ENCODE data around the gene HNRNPA1L2.
"Not testable (repeated sequence)": the region's sequence is repeated elsewhere in the genome, so short reads cannot be mapped to it uniquely, and the experiment has no call there.

GRCh38 chr13:52609013-52609606, 33.1 kb upstream of the HNRNPA1L2 start:
- not testable (repeated sequence) for TF ChIP-seq ZNF707 (CRISPR knock-in tag; conservative IDR thresholded peaks at IDR 0.05); E2F8 (IDR thresholded peaks at IDR 0.05; ENCODE audit: low read depth, partially characterized antibody); ETV5 (CRISPR knock-in tag; IDR thresholded peaks at IDR 0.05; ENCODE audit: low read depth); NRF1 (conservative IDR thresholded peaks at IDR 0.05 in 1 of 2, IDR thresholded peaks at IDR 0.05 in 1 of 2)
- TF ChIP-seq, protein P1, sequence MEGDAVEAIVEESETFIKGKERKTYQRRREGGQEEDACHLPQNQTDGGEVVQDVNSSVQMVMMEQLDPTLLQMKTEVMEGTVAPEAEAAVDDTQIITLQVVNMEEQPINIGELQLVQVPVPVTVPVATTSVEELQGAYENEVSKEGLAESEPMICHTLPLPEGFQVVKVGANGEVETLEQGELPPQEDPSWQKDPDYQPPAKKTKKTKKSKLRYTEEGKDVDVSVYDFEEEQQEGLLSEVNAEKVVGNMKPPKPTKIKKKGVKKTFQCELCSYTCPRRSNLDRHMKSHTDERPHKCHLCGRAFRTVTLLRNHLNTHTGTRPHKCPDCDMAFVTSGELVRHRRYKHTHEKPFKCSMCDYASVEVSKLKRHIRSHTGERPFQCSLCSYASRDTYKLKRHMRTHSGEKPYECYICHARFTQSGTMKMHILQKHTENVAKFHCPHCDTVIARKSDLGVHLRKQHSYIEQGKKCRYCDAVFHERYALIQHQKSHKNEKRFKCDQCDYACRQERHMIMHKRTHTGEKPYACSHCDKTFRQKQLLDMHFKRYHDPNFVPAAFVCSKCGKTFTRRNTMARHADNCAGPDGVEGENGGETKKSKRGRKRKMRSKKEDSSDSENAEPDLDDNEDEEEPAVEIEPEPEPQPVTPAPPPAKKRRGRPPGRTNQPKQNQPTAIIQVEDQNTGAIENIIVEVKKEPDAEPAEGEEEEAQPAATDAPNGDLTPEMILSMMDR (IDR thresholded peaks at IDR 0.05 in 2 of 3, conservative IDR thresholded peaks at IDR 0.05 in 1 of 3; ENCODE audit: insufficient read depth in 2 of 3, low read depth in 1 of 3, low read length in 3 of 3) = peak; percentile 40 to 60 (median 51); a peak in 5 of 6 replicates
- TF ChIP-seq, protein P2, sequence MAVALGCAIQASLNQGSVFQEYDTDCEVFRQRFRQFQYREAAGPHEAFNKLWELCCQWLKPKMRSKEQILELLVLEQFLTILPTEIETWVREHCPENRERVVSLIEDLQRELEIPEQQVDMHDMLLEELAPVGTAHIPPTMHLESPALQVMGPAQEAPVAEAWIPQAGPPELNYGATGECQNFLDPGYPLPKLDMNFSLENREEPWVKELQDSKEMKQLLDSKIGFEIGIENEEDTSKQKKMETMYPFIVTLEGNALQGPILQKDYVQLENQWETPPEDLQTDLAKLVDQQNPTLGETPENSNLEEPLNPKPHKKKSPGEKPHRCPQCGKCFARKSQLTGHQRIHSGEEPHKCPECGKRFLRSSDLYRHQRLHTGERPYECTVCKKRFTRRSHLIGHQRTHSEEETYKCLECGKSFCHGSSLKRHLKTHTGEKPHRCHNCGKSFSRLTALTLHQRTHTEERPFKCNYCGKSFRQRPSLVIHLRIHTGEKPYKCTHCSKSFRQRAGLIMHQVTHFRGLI (CRISPR knock-in tag; IDR thresholded peaks at IDR 0.05) = not testable (repeated sequence)
